Measurements from ENCODE around the gene TNFAIP8L1. TPM values are rescaled to one million over a fixed set of nuclear protein-coding genes. Genes with fewer than 3 reads are reported as not detected.

The TNFAIP8L1 gene
- total RNA-seq, 1 experiment from 2014 or later: 3.6 TPM

GRCh38 chr19:4660993-4661392 is 21.7 kb downstream of the TNFAIP8L1 start:
- intact Hi-C loops (cut with micrococcal nuclease): no loop called here
- H3K36me3 Mint-ChIP-seq (ENCODE audit: insufficient read depth, unreplicated experiment): peaks cover 70% of the 10 kb centered on the region
- POLR2A ChIA-PET: no interaction called here
- no peak overlapping the region for H3K4me3 Mint-ChIP-seq (ENCODE audit: unreplicated experiment)
- H3K27me3 Mint-ChIP-seq (ENCODE audit: insufficient read depth, unreplicated experiment): no peaks in the 10 kb centered on the region
- BruUV-seq (replicated peaks): no TSS peak
- H3K4me1 Mint-ChIP-seq (ENCODE audit: insufficient read depth, unreplicated experiment): no peaks in the 10 kb centered on the region
- CTCF ChIA-PET: no interaction called here
- no peak for DNase-seq (ENCODE audit: unreplicated experiment)
- peak overlapping the region; percentile 59 for H3K27ac Mint-ChIP-seq (ENCODE audit: low read depth, unreplicated experiment)
- no peak for TF ChIP-seq CTCF (IDR thresholded peaks at IDR 0.05; ENCODE audit: unreplicated experiment)
- no peaks in the 10 kb centered on the region for H3K9me3 Mint-ChIP-seq (ENCODE audit: unreplicated experiment)

- CTCF ChIA-PET: interaction anchor here (0.8 kb wide), 1 partner anchor 26 kb away, joined by 3 read pairs; no protein-coding TSS in a partner anchor
Observed at GRCh38 chr19:4662020-4662695, 22.8 kb downstream of the TNFAIP8L1 start.

GRCh38 chr19:4662812-4663211 is 23.5 kb downstream of the TNFAIP8L1 start:
- no TSS peak for BruUV-seq (replicated peaks)
- no peak for TF ChIP-seq CTCF (IDR thresholded peaks at IDR 0.05; ENCODE audit: unreplicated experiment)
- no peak overlapping the region for H3K4me3 Mint-ChIP-seq (ENCODE audit: unreplicated experiment)
- no peaks in the 10 kb centered on the region for H3K27me3 Mint-ChIP-seq (ENCODE audit: insufficient read depth, unreplicated experiment)
- ChIA-PET POLR2A (no interaction called here), CTCF (no interaction called here)
- no peaks in the 10 kb centered on the region for H3K4me1 Mint-ChIP-seq (ENCODE audit: insufficient read depth, unreplicated experiment)
- no peaks in the 10 kb centered on the region for H3K9me3 Mint-ChIP-seq (ENCODE audit: unreplicated experiment)
- H3K36me3 Mint-ChIP-seq (ENCODE audit: insufficient read depth, unreplicated experiment): peaks cover 73% of the 10 kb centered on the region
- no peak for DNase-seq (ENCODE audit: unreplicated experiment)
- H3K27ac Mint-ChIP-seq (ENCODE audit: low read depth, unreplicated experiment): no peak overlapping the region
- intact Hi-C loops (cut with micrococcal nuclease): no loop called here

More at GRCh38 chr19:4662020-4662695, 22.8 kb downstream of the TNFAIP8L1 start:
- Mint-ChIP-seq H3K9me3 (ENCODE audit: unreplicated experiment) (no peaks in the 10 kb centered on the region), H3K4me1 (ENCODE audit: insufficient read depth, unreplicated experiment) (no peaks in the 10 kb centered on the region), H3K36me3 (ENCODE audit: insufficient read depth, unreplicated experiment) (peaks cover 73% of the 10 kb centered on the region), H3K4me3 (ENCODE audit: unreplicated experiment) (no peak overlapping the region), H3K27me3 (ENCODE audit: insufficient read depth, unreplicated experiment) (no peaks in the 10 kb centered on the region), H3K27ac (ENCODE audit: low read depth, unreplicated experiment) (no peak overlapping the region)
- no peak for TF ChIP-seq CTCF (IDR thresholded peaks at IDR 0.05; ENCODE audit: unreplicated experiment)
- BruUV-seq (replicated peaks): no TSS peak
- POLR2A ChIA-PET: interaction anchor here (1.0 kb wide), 1 partner anchor 10 kb away, joined by 3 read pairs; no protein-coding TSS in a partner anchor
- intact Hi-C loops (cut with micrococcal nuclease): no loop called here
- no peak for DNase-seq (ENCODE audit: unreplicated experiment)

- Mint-ChIP-seq H3K4me1 (ENCODE audit: insufficient read depth, unreplicated experiment) (no peaks in the 10 kb centered on the region), H3K9me3 (ENCODE audit: unreplicated experiment) (no peaks in the 10 kb centered on the region), H3K27ac (ENCODE audit: low read depth, unreplicated experiment) (no peak overlapping the region), H3K36me3 (ENCODE audit: insufficient read depth, unreplicated experiment) (peaks cover 70% of the 10 kb centered on the region), H3K4me3 (ENCODE audit: unreplicated experiment) (no peak overlapping the region), H3K27me3 (ENCODE audit: insufficient read depth, unreplicated experiment) (no peaks in the 10 kb centered on the region)
- ChIA-PET POLR2A (no interaction called here), CTCF (no interaction called here)
- no peak for TF ChIP-seq CTCF (IDR thresholded peaks at IDR 0.05; ENCODE audit: unreplicated experiment)
- DNase-seq (ENCODE audit: unreplicated experiment): no peak
- intact Hi-C loops (cut with micrococcal nuclease): no loop called here
- BruUV-seq (replicated peaks): no TSS peak
Observed at GRCh38 chr19:4664642-4665041, 25.3 kb downstream of the TNFAIP8L1 start.
